HG02938 (cell line): Measurements from ENCODE around the gene SCLY.
"Not testable (repeated sequence)": the region's sequence is repeated elsewhere in the genome, so short reads cannot be mapped to it uniquely, and the experiment has no call there.

Source experiments
- ATAC-seq: cut with Tn5 transposase; IDR thresholded peaks from one replicate; pipeline ENCODE4 v1.9.1; 2021; ENCODE audit warnings: mild to moderate bottlenecking, moderate library complexity; ENCODE audit not compliant: unreplicated experiment

Gene SCLY

DNA sequence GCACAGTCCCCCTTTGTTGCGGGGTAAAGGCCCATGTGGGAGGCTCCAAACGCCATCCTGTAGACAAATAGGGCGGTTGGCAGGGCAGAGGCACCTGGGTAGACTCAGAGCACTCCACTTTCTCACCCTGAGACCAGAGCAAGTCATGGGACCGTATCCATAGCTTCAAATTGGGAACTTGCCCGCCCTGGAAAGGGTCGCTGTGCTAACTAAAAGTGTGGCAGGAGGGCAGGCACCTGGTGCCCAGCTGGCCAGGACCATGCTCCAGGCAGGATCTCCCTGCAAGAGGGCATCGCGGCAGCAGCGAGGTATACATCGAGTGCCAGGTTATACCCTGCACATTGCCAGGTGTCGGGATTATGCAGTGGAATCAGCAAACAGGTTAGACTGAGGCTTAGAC, 20.8 kb upstream of the SCLY start:
- no peak for ATAC-seq

DNA sequence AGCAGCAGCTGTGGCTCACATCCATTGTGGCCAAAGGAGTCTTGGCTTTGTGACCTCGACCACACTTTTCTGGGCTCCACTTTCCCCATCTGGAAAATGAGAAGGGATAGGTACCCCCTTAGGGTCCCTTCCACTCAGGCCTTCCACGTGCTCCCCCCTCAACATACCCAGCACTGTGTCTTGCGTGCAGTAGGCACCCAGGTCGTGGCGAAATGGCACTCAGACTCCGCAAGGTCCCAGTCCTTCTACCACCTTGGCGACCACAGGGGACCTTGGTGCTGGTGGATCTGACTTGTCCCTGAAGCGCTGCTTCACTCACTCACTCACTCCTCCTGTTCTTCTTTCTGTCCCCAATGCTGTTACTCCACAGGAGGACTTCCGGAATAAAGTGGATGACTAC, 19.9 kb upstream of the SCLY start:
- ATAC-seq: no peak

DNA sequence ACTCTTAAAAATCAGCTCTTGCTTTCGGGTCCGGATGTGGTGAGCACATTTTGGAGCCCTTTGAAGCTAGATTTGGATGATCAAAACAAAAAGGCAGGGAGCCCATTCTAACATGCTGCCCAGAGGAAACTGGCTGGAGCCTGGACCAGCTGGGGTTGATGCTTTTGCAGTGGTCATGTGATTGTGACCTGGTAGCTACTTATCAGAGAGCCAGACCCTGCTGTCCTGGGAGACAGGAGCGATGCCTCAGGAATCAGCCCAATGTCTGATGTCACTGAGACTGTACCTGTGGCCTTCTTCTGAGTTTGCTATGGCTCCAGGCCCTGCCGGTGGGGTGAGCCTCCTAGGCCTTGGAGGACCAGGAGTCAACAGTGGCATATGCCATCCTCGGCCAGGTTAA, 18.7 kb upstream of the SCLY start:
- no peak for ATAC-seq

DNA sequence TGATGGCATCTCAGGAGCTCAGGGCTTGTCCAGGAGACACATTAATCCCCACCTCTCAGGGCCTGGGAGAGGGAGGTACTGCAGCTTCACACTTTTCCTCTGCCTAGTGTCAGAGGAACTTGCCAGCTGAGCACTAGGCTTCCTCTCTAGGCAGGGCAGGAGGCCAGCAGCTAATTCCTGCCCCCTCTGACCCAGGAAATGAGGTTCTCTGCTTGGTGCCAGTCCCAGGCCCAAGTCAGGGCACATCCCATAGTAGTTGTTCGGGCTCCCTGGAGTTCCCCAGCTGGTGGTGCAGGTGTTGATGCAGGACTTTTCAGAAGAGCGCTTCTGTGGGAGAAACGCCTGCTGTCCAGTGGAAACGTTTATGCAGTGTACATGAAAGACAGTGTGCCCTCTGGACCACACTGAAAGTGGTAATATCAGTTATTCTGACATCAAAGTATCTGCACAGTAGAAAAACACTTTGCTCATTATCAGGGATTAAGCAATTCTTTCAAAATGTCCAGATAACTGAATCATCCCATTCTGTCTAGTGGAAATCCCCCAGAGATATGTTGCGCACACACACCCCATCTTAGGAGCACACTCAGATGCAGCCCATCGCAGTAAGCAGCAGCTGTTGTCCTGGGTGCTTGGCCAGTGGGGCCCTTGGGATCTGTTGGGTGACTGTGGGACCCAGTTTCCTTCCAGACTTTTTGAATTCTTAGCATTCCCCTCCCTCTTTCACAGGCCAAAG, 17.8 kb upstream of the SCLY start:
- ATAC-seq: no peak

DNA sequence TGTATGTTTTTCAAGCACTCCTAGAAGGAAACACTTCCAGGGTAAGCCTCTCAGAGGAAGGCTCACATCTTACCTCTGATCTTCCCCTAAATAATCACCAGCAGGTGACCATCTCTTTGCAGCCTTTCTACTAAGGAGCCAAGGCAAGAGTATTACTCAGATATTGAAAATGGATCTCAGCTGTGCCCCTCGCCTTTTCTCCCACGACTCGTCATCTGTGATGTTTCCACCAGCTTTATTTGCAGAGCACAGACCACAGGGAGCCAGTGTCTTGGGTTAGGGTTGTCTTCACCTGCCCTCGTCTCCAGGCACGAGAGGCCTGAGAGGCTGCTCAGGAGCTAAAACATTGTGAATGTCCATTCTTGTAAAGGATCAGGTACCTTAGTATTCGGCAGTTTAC, 16.9 kb upstream of the SCLY start:
- no peak for ATAC-seq

DNA sequence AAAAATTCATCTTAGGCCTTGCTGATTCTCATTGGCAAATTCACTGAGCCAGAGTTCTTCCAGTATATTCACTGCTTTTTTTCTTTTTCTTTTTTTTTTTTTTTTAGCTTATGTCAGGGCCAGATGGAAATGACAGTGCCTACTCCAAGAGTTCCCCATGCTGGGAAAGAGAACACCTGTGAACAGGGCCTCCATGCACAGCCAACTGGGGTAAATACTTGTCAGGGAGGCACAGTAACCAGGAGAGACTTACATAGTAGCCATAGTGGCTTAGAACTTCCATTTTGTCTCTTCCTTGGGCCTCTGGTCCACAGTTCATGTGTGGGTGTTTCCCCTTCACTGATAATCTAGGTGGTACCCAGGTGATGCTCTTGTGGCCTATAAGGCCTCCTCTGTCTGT, 15.2 kb upstream of the SCLY start:
- ATAC-seq: no peak

DNA sequence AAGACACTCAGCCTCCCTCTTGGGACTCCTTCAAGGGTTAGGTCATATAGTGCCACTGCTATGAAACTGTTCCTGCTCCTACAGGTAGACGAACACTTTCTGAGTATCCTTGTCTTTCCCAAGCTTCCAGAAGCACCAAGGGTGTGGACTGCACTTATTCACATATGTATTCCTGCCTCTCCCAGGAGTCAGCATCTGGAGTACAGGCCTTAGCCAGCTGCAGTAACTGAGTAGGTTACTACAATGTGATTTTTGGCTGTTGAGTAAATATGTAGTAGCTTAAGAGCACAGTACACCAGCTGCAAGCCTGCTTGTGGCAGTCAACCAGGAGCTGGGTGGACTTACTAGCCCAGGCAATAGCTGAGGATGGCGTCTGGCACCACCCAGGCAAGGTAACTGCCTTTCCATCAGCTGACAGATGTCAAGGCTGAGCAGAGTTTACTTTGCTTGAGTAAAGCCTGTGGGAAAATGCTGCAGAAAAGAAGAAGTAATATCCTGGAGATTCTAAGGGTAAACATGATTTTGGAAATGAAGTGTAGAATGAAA, 14.0 kb upstream of the SCLY start:
- ATAC-seq: no peak

DNA sequence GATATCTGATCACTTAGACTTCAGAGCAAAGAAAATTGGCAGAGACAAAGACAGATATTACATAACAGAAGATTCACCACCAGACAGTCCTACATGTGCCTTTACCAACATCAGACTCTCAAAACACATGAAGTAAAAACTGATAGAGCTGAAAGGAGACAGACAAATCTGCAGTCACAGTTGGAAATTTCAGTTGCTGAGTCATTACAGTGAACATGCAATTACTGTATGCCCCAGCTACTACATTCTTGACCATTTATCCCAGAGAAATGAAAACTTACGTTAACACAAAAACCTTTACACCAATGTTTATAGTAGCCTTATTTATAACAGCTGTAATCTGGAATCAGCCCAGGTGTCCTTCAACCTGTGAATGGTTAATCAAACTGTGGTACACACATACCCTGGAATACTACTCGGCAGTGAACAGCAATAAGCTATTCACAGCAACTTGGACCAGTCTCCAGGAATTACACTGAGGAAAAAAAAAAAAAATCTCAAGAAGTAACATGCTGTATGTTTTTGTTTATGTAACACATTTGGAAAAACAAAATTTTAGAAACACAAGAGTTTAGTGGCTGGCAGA, 7.5 kb upstream of the SCLY start:
- ATAC-seq: no peak

DNA sequence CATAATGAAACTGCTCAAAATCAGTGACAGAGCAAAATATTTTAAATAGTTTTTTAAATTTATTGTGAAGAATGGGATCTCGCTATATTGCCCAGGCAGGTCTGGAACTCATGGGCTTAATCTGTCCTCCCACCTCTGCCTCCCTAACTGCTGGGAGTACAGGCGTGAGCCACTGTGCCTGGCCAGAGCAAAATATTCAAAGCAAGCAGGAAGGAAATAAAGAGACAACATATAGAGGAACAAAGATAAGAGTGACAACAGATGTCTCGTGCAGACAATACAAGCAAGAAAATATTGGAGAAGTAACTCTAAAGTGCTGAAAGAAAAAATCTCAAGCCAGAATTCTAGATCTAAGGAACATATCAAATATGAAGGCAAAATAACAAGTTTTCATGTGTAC, 5.0 kb upstream of the SCLY start:
- ATAC-seq: no peak

DNA sequence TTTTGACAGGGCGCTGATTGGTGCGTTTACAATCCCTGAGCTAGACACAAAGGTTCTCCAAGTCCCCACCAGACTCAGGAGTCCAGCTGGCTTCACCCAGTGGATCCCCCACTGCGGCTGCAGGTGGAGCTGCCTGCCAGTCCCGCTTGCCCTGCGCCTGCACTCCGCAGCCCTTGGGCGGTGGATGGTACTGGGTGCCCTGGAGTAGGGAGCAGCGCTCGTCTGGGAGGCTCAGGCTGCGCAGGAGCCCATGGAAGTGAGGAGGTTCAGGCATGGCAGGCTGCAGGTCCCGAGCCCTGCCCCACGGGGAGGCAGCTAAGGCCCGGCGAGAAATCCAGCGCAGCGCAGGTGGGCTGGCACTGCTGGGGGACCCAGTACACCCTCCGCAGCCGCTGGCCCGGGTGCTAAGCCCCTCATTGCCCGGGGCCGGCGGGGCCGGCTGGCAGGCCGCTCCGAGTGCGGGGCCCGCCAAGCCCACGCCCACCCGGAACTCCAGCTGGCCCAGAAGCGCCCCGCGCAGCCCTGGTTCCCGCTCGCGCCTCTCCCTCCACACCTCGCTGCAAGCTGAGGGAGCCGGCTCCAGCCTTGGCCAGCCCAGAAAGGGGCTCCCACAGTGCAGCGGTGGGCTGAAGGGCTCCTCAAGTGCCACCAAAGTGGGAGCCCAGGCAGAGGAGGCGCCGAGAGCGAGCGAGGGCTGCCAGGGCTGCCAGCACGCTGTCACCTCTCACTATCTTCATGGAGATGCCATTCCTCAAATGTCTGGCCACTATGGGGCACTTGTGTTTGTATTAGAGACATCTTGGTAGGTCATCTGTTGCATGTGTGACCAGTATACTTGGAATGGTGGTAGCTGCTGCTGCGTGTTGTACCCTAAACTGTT, 2.9 kb upstream of the SCLY start:
- ATAC-seq: not testable (repeated sequence)

DNA sequence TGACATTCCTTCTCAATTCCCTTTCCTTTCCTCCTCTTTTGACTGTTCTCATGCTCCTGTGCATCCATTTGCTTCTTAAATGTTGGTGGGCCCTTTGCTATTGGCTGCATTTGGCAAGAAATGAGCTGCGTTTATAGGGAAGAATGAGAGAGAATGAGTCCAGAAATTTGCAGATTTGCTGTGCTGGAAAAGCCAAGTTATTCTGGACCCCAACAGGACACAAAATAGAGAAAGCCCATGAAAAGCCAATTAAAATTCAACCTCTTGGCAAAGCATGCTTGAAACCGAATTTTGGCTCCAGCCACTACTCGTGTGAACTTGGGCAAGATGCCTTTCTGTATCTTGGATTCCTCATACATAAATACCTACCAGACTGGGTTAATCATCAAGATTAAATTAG, 1.3 kb upstream of the SCLY start:
- ATAC-seq: no peak

DNA sequence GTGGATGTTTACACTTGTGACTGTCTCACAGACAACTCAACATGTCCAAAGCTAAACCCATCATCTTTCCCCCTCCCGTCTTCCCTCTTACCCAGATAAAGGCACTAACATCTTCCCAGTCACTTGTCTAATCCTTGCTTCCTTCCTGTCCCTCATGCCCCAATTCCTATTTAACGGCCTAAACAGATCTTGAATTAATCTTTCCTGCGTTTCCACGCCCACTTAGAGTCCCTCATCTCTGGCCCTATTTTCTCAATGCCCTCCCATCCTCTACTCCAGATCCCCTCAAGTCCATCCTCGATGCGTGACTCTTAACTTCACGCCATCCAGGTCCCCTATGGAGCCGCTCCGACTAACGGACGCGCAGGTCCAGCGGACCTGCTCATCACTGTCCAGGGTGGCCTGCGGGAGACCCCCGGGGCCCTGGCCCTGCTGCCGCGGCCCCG, 682 bp upstream of the SCLY start:
- no peak for ATAC-seq

DNA sequence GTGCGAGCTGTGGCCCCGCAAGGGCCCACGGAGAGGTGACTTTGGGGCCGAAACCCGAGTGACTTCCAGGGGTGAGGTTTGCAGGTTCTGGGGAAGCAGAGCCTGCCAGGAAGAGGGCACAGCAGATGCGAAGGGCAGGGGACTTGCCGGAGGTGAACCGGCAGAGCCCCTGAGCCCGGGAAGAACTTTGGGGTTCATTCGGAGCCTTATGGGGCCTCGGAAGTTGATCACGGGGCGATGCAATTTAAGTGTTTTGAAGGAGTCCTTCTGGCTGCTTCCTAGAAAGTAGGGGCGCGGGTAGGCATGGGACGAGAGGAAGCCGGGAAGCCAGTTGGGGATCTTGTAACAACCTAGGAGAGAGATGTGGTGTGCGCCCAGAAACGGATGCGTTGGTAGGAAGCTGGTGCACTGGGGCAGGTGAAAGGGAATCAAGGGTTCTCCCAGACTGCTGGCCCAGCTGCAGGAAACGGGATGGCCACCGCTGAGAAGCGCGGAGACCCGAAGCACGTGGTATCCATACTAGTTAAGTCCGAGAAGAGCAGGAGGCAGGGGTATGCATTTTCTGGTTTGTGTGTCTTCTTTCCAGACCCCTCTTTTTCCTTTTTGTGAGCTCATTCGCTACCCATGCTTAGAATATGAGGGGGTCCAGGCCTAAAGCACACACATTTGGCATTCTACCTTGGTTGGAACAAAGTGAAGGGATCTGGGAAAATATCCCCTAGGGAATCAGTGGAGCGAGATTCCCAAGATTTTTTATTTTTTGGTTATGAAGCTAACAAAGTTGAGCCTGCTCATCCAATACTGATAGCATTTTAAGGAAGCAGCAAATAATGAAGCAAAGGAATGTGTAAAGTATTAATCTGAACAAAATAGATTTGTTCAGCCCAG, 758 bp downstream of the SCLY start:
- ATAC-seq: peak; percentile 32

DNA sequence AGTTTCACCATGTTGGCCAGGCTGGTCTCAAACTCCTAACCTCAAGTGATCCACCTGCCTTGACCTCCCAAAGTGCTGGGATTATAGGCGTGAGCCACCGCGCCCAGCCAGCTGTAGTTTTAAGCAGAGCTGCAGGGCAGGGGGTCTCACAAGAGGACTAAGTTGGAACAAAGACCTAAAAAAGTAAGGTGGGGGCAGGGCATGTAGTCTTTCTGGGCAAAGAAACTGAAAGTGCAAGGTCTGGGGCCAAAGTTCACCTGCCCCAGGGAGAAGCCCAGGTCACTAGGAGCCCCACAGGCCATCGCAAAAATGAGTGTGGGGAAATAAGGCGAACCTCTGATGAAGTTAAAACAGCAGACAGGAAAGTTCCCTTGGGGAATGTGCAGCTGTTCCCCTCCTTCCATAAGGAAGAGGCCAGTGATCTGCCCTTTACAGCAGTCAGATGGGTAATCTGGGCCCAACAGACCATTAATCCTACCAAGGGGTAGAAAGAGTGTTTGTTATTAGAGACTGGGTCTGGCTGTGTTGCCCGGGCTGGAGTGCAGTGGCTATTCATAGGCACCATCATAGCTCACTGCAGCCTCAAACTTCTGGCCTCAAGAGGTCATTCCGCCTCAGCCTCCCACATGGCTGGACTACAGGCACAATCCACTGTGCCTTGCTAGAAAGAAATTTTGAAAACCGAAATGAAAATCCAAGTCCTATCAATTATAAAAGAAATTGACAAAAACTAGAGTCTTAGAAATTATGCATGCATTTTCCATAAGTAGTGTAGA, 2.8 kb downstream of the SCLY start:
- ATAC-seq: no peak

DNA sequence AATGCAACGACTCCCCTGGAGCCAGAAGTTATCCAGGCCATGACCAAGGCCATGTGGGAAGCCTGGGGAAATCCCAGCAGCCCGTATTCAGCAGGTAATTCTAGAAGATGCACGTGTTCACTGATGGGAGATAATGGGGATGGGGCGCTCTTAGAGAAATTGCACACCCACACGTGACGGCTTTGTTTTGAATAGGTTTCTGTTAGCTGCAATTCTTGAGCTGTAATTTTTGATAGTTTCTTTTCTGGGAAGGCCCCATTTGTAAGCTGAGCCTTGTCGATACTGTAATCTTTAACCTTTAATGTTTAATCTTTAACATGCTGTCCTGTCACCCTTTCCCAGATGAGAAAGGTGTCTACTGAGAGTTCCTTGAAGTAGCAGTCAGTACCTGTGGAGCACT, 3.6 kb downstream of the SCLY start:
- ATAC-seq: no peak

DNA sequence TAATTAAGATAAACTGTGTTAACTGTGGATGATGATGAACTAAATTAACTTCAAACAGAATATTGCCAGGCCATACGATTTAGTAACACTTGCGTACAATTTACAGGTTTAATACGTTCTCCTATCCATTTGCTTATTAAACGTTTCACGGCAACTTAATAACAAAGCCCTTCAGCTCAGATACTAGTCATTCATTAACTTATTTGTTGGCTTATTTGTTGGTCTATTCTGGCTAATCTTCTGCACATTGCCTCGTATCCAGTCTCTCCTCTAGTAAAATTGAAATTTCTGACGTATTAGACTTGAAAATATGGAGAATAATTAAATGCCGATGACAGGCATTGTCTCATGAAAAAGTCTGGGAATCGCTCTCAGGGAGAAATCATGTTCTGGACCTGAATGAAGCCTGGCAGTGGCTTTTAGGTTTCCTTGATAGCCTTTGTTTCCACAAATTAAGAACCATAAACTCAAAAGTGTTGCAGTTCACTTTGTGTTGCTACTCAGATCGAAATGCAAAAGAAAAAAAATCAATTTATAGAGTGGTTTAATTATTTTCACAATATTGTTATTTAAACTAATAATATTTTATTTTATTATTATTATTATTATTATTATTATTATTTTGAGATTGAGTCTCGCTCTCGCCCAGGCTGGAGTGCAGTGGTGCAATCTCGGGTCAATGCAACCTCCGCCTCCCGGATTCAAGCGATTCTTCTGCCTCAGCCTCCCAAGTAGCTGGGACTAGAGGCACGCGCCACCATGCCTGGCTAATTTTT, 4.5 kb downstream of the SCLY start:
- ATAC-seq: no peak

DNA sequence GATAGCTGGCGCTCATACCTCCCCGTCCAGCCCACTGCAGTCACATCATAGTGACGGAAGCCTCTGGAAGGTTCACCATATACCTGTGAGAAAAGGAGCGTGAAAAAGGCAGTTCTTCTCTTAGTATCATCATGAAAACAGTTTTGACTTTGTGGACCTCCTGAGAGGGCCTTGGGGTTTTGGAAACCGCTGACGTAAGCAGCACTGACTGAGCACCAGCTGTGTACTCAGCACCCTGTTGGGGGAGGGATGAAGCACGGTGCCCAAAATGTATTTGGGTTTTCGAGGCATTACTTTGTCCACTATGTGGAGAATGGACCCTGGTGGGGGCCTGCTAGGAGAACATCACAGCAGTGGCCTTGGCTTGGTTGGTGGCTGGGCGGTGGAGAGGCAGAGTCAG, 5.4 kb downstream of the SCLY start:
- no peak for ATAC-seq

DNA sequence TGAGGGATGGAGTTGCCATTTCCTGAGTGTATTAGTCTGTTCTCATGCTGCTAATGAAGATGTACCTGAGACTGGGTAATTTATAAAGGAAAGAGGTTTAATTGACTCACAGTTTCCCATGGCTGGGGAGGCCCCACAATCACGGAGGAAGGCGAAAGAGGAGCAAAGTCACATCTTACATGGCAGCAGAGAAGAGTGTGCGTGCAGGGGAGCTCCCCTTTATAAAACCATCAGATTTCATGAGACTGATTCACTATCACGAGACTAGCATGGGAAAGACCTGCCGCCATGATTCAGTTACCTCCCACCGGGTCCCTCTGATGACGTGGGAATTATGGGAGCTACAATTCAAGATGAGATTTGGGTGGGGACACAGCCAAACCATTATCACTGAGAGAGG, 5.9 kb downstream of the SCLY start:
- not testable (repeated sequence) for ATAC-seq

DNA sequence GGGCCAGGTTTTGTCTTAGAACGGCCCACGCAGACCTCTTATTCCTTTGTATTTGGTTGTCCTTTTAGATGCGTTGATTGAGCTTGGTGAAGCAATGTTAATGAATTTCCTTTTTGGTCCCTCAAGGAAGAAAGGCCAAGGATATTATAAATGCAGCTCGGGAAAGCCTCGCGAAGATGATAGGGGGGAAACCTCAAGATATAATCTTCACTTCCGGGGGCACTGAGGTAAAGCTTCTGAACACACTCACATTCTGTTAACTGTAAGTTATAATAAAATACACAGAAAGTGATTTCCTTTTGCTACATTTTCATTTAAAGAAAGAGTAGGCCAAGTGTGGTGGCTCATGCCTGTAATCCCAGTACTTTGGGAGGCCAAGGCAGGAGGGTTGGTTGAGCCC, 7.1 kb downstream of the SCLY start:
- ATAC-seq: no peak
